SK-N-SH (cell line): Measurements from ENCODE around the gene CCDC13. TPM values are rescaled to one million over a fixed set of nuclear protein-coding genes. Genes with fewer than 3 reads are reported as not detected.

Source experiments
- CTCF ChIA-PET: fragments of 300-600, 350-600 bp; formaldehyde crosslinking; extraction: SDS; loops from one replicate; lab custom pipeline; 2021; lab: Yijun Ruan, JAX
- POLR2A ChIA-PET: fragments of 350-600 bp; sonication (Branson Sonifier 250); formaldehyde crosslinking; extraction: SDS; loops from one replicate; lab custom pipeline; 2020; ENCODE audit warnings: antibody characterized with exemption, inconsistent platforms; lab: Yijun Ruan, JAX
- DNase-seq: peaks from one replicate; pipeline ENCODE4 v3.0.0; 2012
- H2AFZ ChIP-seq: fragments of 200-600 bp; sonication (generic); 2 replicates; pipeline ENCODE4 v1.8.1; 2016; ENCODE audit warnings: antibody characterized with exemption, mild to moderate bottlenecking, low read depth
- H3F3A ChIP-seq: fragments of 200-600 bp; sonication (generic); replicated peaks from 2 replicates; pipeline ENCODE3; 2016; ENCODE audit warnings: antibody characterized with exemption, mild to moderate bottlenecking; ENCODE audit not compliant: insufficient read depth
- H3K27ac ChIP-seq, 2 experiments: fragments of 200-500 bp in 1 of 2; fragments of 200-600 bp in 1 of 2; sonication (Bioruptor generic) in 1 of 2; sonication (generic), shearing (Covaris generic) in 1 of 2; 2 replicates each; pipeline versions ENCODE4 v1.5.1 to v1.6.1; 2014 to 2016; ENCODE audit warnings: low read depth in 2 of 2, inconsistent platforms in 1 of 2, low read length in 1 of 2, mild to moderate bottlenecking in 1 of 2, mixed read lengths in 1 of 2
- H3K27me3 ChIP-seq: fragments of 200-600 bp; sonication (generic), shearing (Covaris generic); 2 replicates; pipeline ENCODE4 v1.6.1; 2016; ENCODE audit warnings: mixed run types; ENCODE audit not compliant: insufficient read depth
- H3K36me3 ChIP-seq, 2 experiments: fragments of 200-500 bp in 1 of 2; fragments of 200-600 bp in 1 of 2; sonication (Bioruptor generic) in 1 of 2; sonication (generic) in 1 of 2; replicated peaks in 1 of 2; 2 replicates each; pipeline versions ENCODE3 to v1.5.1; 2014 to 2016; ENCODE audit warnings: low read length in 1 of 2, mild to moderate bottlenecking in 1 of 2; ENCODE audit not compliant: insufficient read depth in 2 of 2, control insufficient read depth in 1 of 2
- H3K4me1 ChIP-seq, 2 experiments: fragments of 200-500 bp in 1 of 2; fragments of 200-600 bp in 1 of 2; sonication (Bioruptor generic) in 1 of 2; sonication (generic), shearing (Covaris generic) in 1 of 2; 2 replicates each; pipeline versions ENCODE4 v1.5.1 to v1.6.1; 2014 to 2016; ENCODE audit warnings: low read depth in 1 of 2, low read length in 1 of 2, mixed run types in 1 of 2; ENCODE audit not compliant: insufficient read depth in 2 of 2, control insufficient read depth in 1 of 2
- H3K4me2 ChIP-seq: fragments of 200-600 bp; sonication (generic), shearing (Covaris generic); 2 replicates; pipeline ENCODE4 v1.6.1; 2017; ENCODE audit warnings: mixed run types
- H3K4me3 ChIP-seq, 2 experiments: fragments of 200-500 bp in 1 of 2; fragments of 200-600 bp in 1 of 2; sonication (Bioruptor generic) in 1 of 2; sonication (generic), shearing (Covaris generic) in 1 of 2; 2 replicates each; pipeline versions ENCODE4 v1.5.1 to v1.8.1; 2014 to 2016; ENCODE audit warnings: low read depth in 2 of 2, inconsistent platforms in 1 of 2, low read length in 1 of 2, mild to moderate bottlenecking in 1 of 2, mixed read lengths in 1 of 2, moderate library complexity in 1 of 2
- H3K79me2 ChIP-seq: fragments of 200-600 bp; sonication (generic); 2 replicates; pipeline ENCODE4 v1.8.1; 2017; ENCODE audit warnings: mild to moderate bottlenecking; ENCODE audit not compliant: insufficient read depth
- H3K9ac ChIP-seq: fragments of 200-600 bp; sonication (generic); 2 replicates; pipeline ENCODE4 v1.6.1; 2017; ENCODE audit warnings: mixed run types
- H3K9me2 ChIP-seq: fragments of 200-600 bp; sonication (generic); 2 replicates; pipeline ENCODE4 v1.6.1; 2017; ENCODE audit warnings: mixed run types
- H3K9me3 ChIP-seq: fragments of 200-600 bp; sonication (generic); 2 replicates; pipeline ENCODE4 v1.6.1; 2017; ENCODE audit warnings: mixed run types, mild to moderate bottlenecking, moderate library complexity
- H4K20me1 ChIP-seq: fragments of 200-600 bp; sonication (generic); 2 replicates; pipeline ENCODE4 v1.6.1; 2017; ENCODE audit warnings: mild to moderate bottlenecking, mixed run types; ENCODE audit not compliant: insufficient read depth
- CHD2 ChIP-seq: fragments of 150-350 bp; IDR thresholded peaks from 2 replicates; pipeline ENCODE4 v1.6.1; 2018; ENCODE audit warnings: low read length; ENCODE audit not compliant: partially characterized antibody
- ELF1 ChIP-seq: IDR thresholded peaks from 2 replicates; pipeline ENCODE4 v1.4.0; 2012
- EZH2phosphoT487 ChIP-seq: fragments of 200-600 bp; sonication (generic); IDR thresholded peaks from 2 replicates; pipeline ENCODE4 v1.6.1; 2017; ENCODE audit warnings: low read depth, mixed run types, mild to moderate bottlenecking, antibody characterized with exemption, moderate library complexity, borderline replicate concordance
- FOSL2 ChIP-seq: IDR thresholded peaks from 2 replicates; pipeline ENCODE4 v1.4.0; 2012; ENCODE audit warnings: low read depth, mild to moderate bottlenecking, moderate library complexity, borderline replicate concordance
- FOXM1 ChIP-seq: IDR thresholded peaks from 2 replicates; pipeline ENCODE4 v1.4.0; 2012; ENCODE audit warnings: low read depth, mild to moderate bottlenecking
- GABPA ChIP-seq: IDR thresholded peaks from 2 replicates; pipeline ENCODE4 v1.4.0; 2012; ENCODE audit warnings: low read depth, mild to moderate bottlenecking
- GATA2 ChIP-seq: sonication (generic); formaldehyde crosslinking; IDR thresholded peaks from 2 replicates; pipeline ENCODE4 v1.5.0; 2020; ENCODE audit warnings: mild to moderate bottlenecking, missing genetic modification reagents
- JUND ChIP-seq: IDR thresholded peaks from 2 replicates; pipeline ENCODE4 v1.4.0; 2012
- MEF2A ChIP-seq: IDR thresholded peaks from 2 replicates; pipeline ENCODE4 v1.4.0; 2012; ENCODE audit warnings: low read depth, borderline replicate concordance
- MXI1 ChIP-seq: IDR thresholded peaks from 2 replicates; pipeline ENCODE4 v1.6.1; 2012; ENCODE audit warnings: mild to moderate bottlenecking, low read depth, low read length, improper control_type of control experiment
- NFIC ChIP-seq: IDR thresholded peaks from 2 replicates; pipeline ENCODE4 v1.4.0; 2012; ENCODE audit warnings: borderline replicate concordance
- RAD21 ChIP-seq: IDR thresholded peaks from 2 replicates; pipeline ENCODE4 v1.6.1; 2012; ENCODE audit warnings: mild to moderate bottlenecking, low read length
- RFX5 ChIP-seq: IDR thresholded peaks from 2 replicates; pipeline ENCODE4 v1.6.1; 2012; ENCODE audit warnings: mild to moderate bottlenecking, improper control_type of control experiment, low read length
- RXRA ChIP-seq: IDR thresholded peaks from 2 replicates; pipeline ENCODE4 v1.4.0; 2012; ENCODE audit warnings: low read depth, mild to moderate bottlenecking, borderline replicate concordance
- SIN3A ChIP-seq: IDR thresholded peaks from 2 replicates; pipeline ENCODE4 v1.6.1; 2012; ENCODE audit warnings: low read depth, mild to moderate bottlenecking, low read length, moderate library complexity, borderline replicate concordance
- TEAD4 ChIP-seq: IDR thresholded peaks from 2 replicates; pipeline ENCODE4 v1.4.0; 2012; ENCODE audit warnings: mild to moderate bottlenecking, borderline replicate concordance; ENCODE audit not compliant: insufficient read depth
- YY1 ChIP-seq: IDR thresholded peaks from 2 replicates; pipeline ENCODE4 v1.4.0; 2012; ENCODE audit warnings: low read depth, mild to moderate bottlenecking
- WGBS: methylation state at CpG from one replicate; pipeline ENCODE4 v1.1.6; 2017; ENCODE audit warnings: low lambda C conversion rate; 5-methylcytosine and 5-hydroxymethylcytosine counted together
- polyA plus RNA-seq, 3 experiments: library from polyadenylated mRNA; depleted of rRNA; stranded (reverse); fragments of >200 nt; gene quantifications; 2 replicates each; pipeline ENCODE4 v1.2.3, GENCODE V29; 2012
- TF ChIP-seq, protein P1 (sequence below): IDR thresholded peaks from 2 replicates; pipeline ENCODE4 v1.4.0; 2012; ENCODE audit warnings: low read depth, borderline replicate concordance
- TF ChIP-seq, protein P2 (sequence below): fragments of 200-600 bp; sonication (generic); IDR thresholded peaks from 2 replicates; pipeline ENCODE4 v1.6.1; 2017; ENCODE audit warnings: antibody characterized with exemption, mild to moderate bottlenecking, moderate library complexity

The CCDC13 gene
- polyA plus RNA-seq, 1 of the 3 experiments (the other 2 are of a cell fraction) = 0.66 TPM

DNA sequence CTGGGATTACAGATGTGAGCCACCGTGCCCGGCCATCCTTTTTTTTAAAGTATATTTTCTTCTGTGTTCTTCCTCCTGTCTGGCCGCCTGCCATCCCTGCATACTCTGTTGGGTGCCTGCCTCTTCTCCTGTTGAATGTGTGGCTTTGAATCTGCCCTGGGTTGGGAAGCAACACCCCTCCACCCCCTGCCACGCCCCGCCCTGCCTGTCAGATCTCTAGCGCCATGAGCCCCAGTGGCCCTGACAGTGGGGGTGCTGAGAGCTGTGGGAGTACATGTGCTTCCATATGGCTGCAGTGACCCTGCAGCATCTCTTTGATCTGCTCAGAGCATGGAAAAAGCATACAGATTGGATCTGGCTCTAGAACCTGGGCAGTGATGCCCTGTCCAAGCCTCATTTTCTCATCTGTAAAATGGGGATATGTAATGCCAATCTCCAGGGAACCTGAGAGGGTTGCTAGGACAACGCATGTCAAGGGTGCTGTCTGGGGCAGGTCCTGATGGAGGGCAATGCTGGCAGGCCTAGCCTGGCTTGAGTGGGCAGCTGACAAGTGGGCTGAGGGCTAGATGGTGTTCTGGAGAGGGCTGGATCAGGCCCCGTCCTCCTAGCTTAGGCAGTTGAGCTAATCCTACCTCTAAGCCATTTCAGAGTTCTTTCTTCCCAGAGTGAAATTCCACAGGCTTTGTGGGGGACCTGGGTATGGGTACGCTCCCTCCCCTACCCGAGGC, 23.9 kb downstream of the CCDC13 start:
- H3K9me3 ChIP-seq = no peaks in the 10 kb centered on the region
- ChIA-PET POLR2A (no interaction called here), CTCF (interaction anchor here (1.3 to 11.4 kb wide), 4 partner anchors 6 to 94 kb away, joined by 3 to 92 read pairs (median 4); no protein-coding TSS in a partner anchor)
- no peak overlapping the region for H3K4me2 ChIP-seq
- H3K4me3 ChIP-seq = no peak overlapping the region
- no peaks in the 10 kb centered on the region for H4K20me1 ChIP-seq
- H3K27me3 ChIP-seq = no peaks in the 10 kb centered on the region
- no peaks in the 10 kb centered on the region for H3K36me3 ChIP-seq
- H3K9me2 ChIP-seq = no peaks in the 10 kb centered on the region
- no peak overlapping the region for H3K9ac ChIP-seq
- DNase-seq = no peak
- no peak overlapping the region for H2AFZ ChIP-seq
- H3K27ac ChIP-seq = no peak overlapping the region
- H3F3A ChIP-seq = no peaks in the 10 kb centered on the region
- H3K4me1 ChIP-seq = no peaks in the 10 kb centered on the region
- H3K79me2 ChIP-seq = no peaks in the 10 kb centered on the region
- no peak for TF ChIP-seq TEAD4
- TF ChIP-seq SIN3A = no peak
- no peak for TF ChIP-seq MXI1
- TF ChIP-seq GATA2 = no peak
- no peak for TF ChIP-seq ELF1
- no peak for TF ChIP-seq CHD2
- TF ChIP-seq, protein P1, sequence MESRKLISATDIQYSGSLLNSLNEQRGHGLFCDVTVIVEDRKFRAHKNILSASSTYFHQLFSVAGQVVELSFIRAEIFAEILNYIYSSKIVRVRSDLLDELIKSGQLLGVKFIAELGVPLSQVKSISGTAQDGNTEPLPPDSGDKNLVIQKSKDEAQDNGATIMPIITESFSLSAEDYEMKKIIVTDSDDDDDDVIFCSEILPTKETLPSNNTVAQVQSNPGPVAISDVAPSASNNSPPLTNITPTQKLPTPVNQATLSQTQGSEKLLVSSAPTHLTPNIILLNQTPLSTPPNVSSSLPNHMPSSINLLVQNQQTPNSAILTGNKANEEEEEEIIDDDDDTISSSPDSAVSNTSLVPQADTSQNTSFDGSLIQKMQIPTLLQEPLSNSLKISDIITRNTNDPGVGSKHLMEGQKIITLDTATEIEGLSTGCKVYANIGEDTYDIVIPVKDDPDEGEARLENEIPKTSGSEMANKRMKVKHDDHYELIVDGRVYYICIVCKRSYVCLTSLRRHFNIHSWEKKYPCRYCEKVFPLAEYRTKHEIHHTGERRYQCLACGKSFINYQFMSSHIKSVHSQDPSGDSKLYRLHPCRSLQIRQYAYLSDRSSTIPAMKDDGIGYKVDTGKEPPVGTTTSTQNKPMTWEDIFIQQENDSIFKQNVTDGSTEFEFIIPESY = no peak
- TF ChIP-seq GABPA = no peak
- TF ChIP-seq, protein P2, sequence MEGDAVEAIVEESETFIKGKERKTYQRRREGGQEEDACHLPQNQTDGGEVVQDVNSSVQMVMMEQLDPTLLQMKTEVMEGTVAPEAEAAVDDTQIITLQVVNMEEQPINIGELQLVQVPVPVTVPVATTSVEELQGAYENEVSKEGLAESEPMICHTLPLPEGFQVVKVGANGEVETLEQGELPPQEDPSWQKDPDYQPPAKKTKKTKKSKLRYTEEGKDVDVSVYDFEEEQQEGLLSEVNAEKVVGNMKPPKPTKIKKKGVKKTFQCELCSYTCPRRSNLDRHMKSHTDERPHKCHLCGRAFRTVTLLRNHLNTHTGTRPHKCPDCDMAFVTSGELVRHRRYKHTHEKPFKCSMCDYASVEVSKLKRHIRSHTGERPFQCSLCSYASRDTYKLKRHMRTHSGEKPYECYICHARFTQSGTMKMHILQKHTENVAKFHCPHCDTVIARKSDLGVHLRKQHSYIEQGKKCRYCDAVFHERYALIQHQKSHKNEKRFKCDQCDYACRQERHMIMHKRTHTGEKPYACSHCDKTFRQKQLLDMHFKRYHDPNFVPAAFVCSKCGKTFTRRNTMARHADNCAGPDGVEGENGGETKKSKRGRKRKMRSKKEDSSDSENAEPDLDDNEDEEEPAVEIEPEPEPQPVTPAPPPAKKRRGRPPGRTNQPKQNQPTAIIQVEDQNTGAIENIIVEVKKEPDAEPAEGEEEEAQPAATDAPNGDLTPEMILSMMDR = no peak
- TF ChIP-seq FOSL2 = no peak
- no peak for TF ChIP-seq RXRA
- WGBS = 78% methylated on average over 9 of the region's 10 CpGs

DNA sequence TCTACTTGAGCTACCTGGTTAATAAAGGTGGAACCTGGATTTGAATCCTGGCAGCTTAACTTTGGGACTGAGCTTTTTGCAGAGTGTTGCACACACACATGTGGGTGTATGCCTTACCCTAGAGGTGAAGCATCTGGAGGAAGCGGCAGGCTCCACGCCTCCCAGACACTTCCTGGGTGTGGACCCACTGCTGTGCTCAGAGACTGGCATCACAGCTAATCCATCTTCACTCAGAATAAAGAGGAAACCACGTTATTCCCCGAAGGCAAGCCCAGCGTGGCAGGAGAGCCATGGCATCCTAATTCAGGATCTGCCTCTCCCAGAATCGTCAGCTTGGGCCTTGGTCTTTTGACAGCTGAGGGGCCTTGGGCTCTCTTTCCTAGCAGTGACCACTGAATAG, 25.5 kb downstream of the CCDC13 start:
- Histone ChIP-seq H3K9me2 (no peaks in the 10 kb centered on the region), H2AFZ (no peak overlapping the region), H3K9ac (no peak overlapping the region), H3K79me2 (no peaks in the 10 kb centered on the region), H3K9me3 (no peaks in the 10 kb centered on the region), H4K20me1 (no peaks in the 10 kb centered on the region), H3K27ac (no peak overlapping the region), H3K4me1 (no peaks in the 10 kb centered on the region), H3K27me3 (no peaks in the 10 kb centered on the region), H3K36me3 (no peaks in the 10 kb centered on the region), H3K4me2 (no peak overlapping the region), H3F3A (no peaks in the 10 kb centered on the region), H3K4me3 (no peak overlapping the region)
- WGBS = 32% methylated on average over 4 of the region's 6 CpGs
- ChIA-PET POLR2A (no interaction called here), CTCF (interaction anchor here (1.0 to 11.4 kb wide), 4 partner anchors 8 to 92 kb away, joined by 3 to 92 read pairs (median 6); no protein-coding TSS in a partner anchor)
- TF ChIP-seq, protein P1 = no peak
- TF ChIP-seq GATA2 = no peak
- TF ChIP-seq FOXM1 = no peak
- TF ChIP-seq EZH2phosphoT487 = no peak
- TF ChIP-seq NFIC = no peak
- TF ChIP-seq YY1 = no peak
- no peak for TF ChIP-seq RFX5
- no peak for TF ChIP-seq JUND
- TF ChIP-seq MXI1 = no peak
- TF ChIP-seq RXRA = no peak
- TF ChIP-seq RAD21 = no peak
- no peak for TF ChIP-seq MEF2A
- DNase-seq = no peak
